ENCODE data around the gene POMP. TPM values are rescaled to one million over a fixed set of nuclear protein-coding genes. Genes with fewer than 3 reads are reported as not detected.

Gene POMP
- total and polyA plus RNA-seq, 2 of the 4 experiments (the other 2 are of a cell fraction), result 60.2 to 68.4 TPM

GRCh38 chr13:28630869-28631268 is 28.1 kb upstream of the POMP start:
- TF ChIP-seq USF2 (IDR thresholded peaks at IDR 0.05; ENCODE audit: low read depth, low read length), result no peak

More at GRCh38 chr13:28630869-28631268, 28.1 kb upstream of the POMP start:
- H2BK20ac ChIP-seq (ENCODE audit: low read depth, low read length), result no peak overlapping the region
- WGBS, 2 experiments (ENCODE audit: extremely low coverage in 2 of 2, insufficient read length in 1 of 2), result no CpG with 5 or more reads among the region's 4 CpGs
- H4K20me1 ChIP-seq (ENCODE audit: insufficient read depth, low read length), result no peaks in the 10 kb centered on the region
- in situ Hi-C loops (cut with MboI; ENCODE audit: low sequenced_read_pairs), result no loop called here
- H2AK5ac ChIP-seq (ENCODE audit: low read depth, low read length), result no peak overlapping the region
- H3K4me3 ChIP-seq (ENCODE audit: insufficient read depth, low read depth, low read length), result no peak overlapping the region
- H2BK5ac ChIP-seq (ENCODE audit: low read depth, low read length, poor library complexity, severe bottlenecking), result no peak overlapping the region
- no peak overlapping the region for H2AFZ ChIP-seq (replicated peaks; ENCODE audit: low read length, poor library complexity)
- H3K4me2 ChIP-seq (ENCODE audit: low read depth, low read length), result no peak overlapping the region
- no peak overlapping the region for H3K23ac ChIP-seq (ENCODE audit: low read depth, low read length)
- H2AK9ac ChIP-seq (replicated peaks; ENCODE audit: low read depth, low read length, poor library complexity), result no peak overlapping the region
- no peaks in the 10 kb centered on the region for H3K79me1 ChIP-seq (ENCODE audit: low read depth in 1 of 2, low read length in 2 of 2)
- no peak overlapping the region for H4K91ac ChIP-seq (ENCODE audit: insufficient read depth, low read depth, low read length)
- no peaks in the 10 kb centered on the region for H3K36me3 ChIP-seq (ENCODE audit: control insufficient read depth, insufficient read depth, low read length)
- no peak overlapping the region for H4K8ac ChIP-seq (ENCODE audit: low read depth in 2 of 2, low read length in 2 of 2)
- ChIA-PET POLR2A (ENCODE audit: unreplicated experiment) (no interaction called here), CTCF (no interaction called here)
- H3K27me3 ChIP-seq (ENCODE audit: control insufficient read depth, insufficient read depth, low read length), result no peaks in the 10 kb centered on the region
- H2BK15ac ChIP-seq (ENCODE audit: low read depth, low read length), result no peak overlapping the region
- DNase-seq, result no peak
- no peak overlapping the region for H3K18ac ChIP-seq (ENCODE audit: low read depth, low read length)
- no peaks in the 10 kb centered on the region for H3K9me3 ChIP-seq (ENCODE audit: control insufficient read depth, insufficient read depth, low read length)
- H3K56ac ChIP-seq (ENCODE audit: extremely low read depth, insufficient read depth, low read length), result no peak overlapping the region
- H3K4me1 ChIP-seq (ENCODE audit: control insufficient read depth, insufficient read depth, low read length), result peaks cover 2% of the 10 kb centered on the region; the same call in 1 of the 2 replicates
- no peak overlapping the region for H3K14ac ChIP-seq (replicated peaks; ENCODE audit: low read depth, low read length)
- no peak overlapping the region for H4K5ac ChIP-seq (ENCODE audit: low read depth, low read length)
- 0 out of 2 replicates have a peak, but pooled peaks cover 3% of the 10 kb centered on the region for H3K9me1 ChIP-seq (ENCODE audit: insufficient read depth, low read length)
- intact Hi-C loops (cut with micrococcal nuclease), result loop anchor here (10.0 kb wide), 1 partner anchor 646 kb away; the partner anchor contains the start of gene URAD
- BruUV-seq (replicated peaks), result no TSS peak
- dilution Hi-C loops (cut with HindIII; ENCODE audit: low sequenced_read_pairs, unreplicated experiment), result no loop called here
- H3K9ac ChIP-seq (ENCODE audit: low read depth, low read length), result no peak overlapping the region
- no peak for ATAC-seq (ENCODE audit: low read depth)
- H3K27ac ChIP-seq (ENCODE audit: insufficient read depth, low read length), result no peak overlapping the region
- H2BK120ac ChIP-seq (ENCODE audit: low read depth, low read length), result no peak overlapping the region
- H3K4ac ChIP-seq (ENCODE audit: low read depth, low read length), result no peak overlapping the region

Data from IMR-90 (cell line).